H7 (cell line): ENCODE measurements around the gene FAXC. TPM values are rescaled to one million over a fixed set of nuclear protein-coding genes. Genes with fewer than 3 reads are reported as not detected.

ENCODE experiments used
- DNase-seq: peaks from one replicate; pipeline ENCODE4 v3.0.0; 2012
- H3K27me3 ChIP-seq: 2 replicates; pipeline ENCODE4 v1.6.0; 2011; ENCODE audit warnings: mild to moderate bottlenecking, low read length; ENCODE audit not compliant: control insufficient read depth, insufficient read depth
- H3K36me3 ChIP-seq: replicated peaks from 2 replicates; pipeline ENCODE4 v1.5.1; 2011; ENCODE audit warnings: low read length; ENCODE audit not compliant: control insufficient read depth, insufficient read depth
- H3K4me3 ChIP-seq: 2 replicates; pipeline ENCODE4 v1.5.1; 2011; ENCODE audit warnings: low read depth, mild to moderate bottlenecking, control low read depth, low read length, moderate library complexity; ENCODE audit not compliant: insufficient read depth
- total RNA-seq: library from RNA; depleted of rRNA; stranded (reverse); fragments of >200 nt; shearing (Covaris generic); gene quantifications from 2 replicates; pipeline ENCODE4 v1.2.3, GENCODE V29; 2014; rRNA removed

The FAXC gene
- total RNA-seq, 1 experiment from 2014 or later: 7.4 TPM

DNA sequence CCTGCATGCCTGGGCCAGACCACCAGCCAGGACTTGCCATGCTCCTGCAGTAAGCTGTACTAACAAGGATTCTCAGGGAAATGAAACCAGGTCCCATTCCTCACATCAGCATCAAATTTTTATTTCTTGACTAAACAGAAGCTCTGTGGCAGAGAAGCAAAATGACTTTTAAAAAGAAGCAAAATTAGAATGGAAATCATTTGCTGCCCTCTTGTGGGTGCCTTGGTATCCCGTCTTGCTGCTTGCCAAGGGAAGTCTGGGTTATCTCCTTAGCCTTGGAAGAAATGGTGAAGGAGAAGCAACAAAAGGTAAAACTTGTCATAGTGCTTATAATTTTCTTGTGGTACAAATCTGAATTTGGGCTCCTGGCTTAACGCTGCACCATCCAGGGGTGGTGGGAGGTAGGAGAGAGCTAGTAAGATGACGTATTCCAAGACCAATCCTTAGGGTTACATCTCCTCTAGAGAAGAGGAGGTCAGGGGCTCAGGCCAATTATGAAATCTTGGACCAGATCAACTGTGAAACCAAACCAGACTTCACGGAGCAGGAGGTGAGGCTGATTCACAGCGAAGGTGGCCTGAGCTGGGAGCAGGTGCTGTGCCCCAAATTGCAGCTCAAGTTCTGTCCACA is 107.5 kb downstream of the FAXC start:
- H3K27me3 ChIP-seq: no peaks in the 10 kb centered on the region
- no peaks in the 10 kb centered on the region for H3K36me3 ChIP-seq
- peak; percentile 36 for DNase-seq
- H3K4me3 ChIP-seq: no peak overlapping the region

DNA sequence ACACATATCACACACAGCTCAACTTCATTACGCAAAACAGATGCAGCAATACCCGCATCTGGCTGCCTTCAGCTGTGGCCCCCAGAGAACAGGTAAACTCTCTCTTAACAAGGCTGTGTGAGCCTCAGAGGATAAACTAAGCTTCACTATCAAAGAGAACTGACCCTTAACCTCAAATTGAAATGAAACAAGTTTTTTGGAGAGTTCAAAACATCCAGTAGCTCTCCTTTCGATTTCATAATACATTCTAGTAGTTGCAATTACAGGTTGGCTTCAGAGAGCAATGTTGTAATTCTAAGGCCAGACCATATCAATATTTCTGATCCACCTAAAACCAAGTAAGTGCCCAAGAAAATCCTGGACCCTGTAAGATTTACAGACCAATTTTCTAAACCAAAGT is 113.5 kb downstream of the FAXC start:
- no peak for DNase-seq
- H3K4me3 ChIP-seq: no peak overlapping the region
- no peaks in the 10 kb centered on the region for H3K36me3 ChIP-seq
- no peaks in the 10 kb centered on the region for H3K27me3 ChIP-seq

DNA sequence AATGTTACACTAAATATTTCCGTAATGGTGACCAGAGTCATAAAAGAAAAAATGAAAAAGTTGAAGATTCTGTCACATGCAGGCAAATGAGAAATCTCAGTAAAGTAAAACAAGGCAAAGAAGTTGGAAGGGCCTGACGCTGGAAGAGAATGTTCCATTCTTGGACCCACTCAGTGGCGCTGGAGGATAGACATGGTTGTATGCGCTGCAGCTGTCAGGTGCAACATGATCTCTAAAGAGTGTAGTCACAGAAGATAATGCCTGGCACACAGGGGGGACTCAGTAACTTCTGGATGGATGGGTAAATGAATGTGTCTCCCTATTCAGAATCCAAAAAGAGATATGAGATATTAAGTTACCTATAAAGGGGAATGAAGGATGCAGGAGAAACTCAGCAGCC is 116.3 kb downstream of the FAXC start:
- Histone ChIP-seq H3K4me3 (no peak overlapping the region), H3K27me3 (no peaks in the 10 kb centered on the region), H3K36me3 (no peaks in the 10 kb centered on the region)
- DNase-seq: no peak

DNA sequence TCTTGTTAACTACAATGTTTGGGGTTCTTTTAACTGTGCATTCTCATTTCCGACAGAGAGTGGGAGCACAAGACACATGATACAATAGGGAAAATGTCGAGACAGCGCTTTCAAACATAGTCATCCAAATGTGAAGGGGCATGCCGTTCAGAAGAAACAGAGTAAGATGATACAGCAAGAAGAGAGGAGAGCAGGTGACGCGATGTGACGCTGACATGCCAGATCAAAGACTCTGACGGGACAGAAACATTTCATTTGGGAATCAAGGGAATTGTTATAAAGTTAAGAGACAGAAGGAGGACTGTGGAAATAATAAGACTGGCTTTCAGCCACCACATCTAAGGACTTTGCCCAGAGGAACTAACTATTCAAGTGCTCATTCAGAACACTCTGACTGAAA is 117.4 kb downstream of the FAXC start:
- no peaks in the 10 kb centered on the region for H3K27me3 ChIP-seq
- no peaks in the 10 kb centered on the region for H3K36me3 ChIP-seq
- H3K4me3 ChIP-seq: no peak overlapping the region
- DNase-seq: no peak

DNA sequence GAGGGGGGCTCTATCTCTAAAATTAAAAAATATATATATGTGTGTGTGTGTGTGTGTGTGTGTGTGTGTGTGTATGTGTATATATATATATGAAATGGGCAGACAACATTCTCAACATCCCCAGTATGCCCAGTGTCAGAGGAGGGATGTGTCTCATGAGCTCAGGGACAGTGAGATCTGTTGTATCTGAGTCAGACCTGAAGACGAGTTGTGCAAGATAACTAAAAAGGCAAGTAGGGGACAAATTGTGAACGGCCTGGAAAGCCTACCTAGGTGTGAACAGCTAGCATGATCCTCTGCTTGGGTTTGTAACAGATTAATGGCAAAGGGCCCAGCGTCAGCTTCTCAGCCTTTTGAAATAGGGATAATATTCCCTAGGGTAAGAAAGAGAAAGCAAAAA is 124.3 kb downstream of the FAXC start:
- DNase-seq: no peak
- H3K27me3 ChIP-seq: no peaks in the 10 kb centered on the region
- H3K4me3 ChIP-seq: no peak overlapping the region
- H3K36me3 ChIP-seq: no peaks in the 10 kb centered on the region

Other genes starting within 250 kb of the FAXC start
- gene COQ3, start 44.5 kb upstream of the FAXC start, total RNA-seq: 10.1 and 11.7 TPM in 2 replicates
- gene PNISR, start 75.6 kb upstream of the FAXC start, total RNA-seq: 76.9 and 135 TPM in 2 replicates
- 17.3 and 34.6 TPM in 2 replicates for gene USP45, start 165.7 kb upstream of the FAXC start, total RNA-seq
- gene CCNC, start 219.0 kb upstream of the FAXC start, total RNA-seq: 118 and 127 TPM in 2 replicates